Right cardiac atrium (tissue), 5 donors: ENCODE results near the gene DBI. TPM values are rescaled to one million over a fixed set of nuclear protein-coding genes. Genes with fewer than 3 reads are reported as not detected.

Experiments used
- ATAC-seq, 2 donors: fragments of 200-7000 bp; cut with Tn5 transposase; one replicate each; pipeline versions ENCODE4 v1.8.0 to v1.9.1; 2020; ENCODE audit warnings: moderate library complexity in 2 of 2, mild to moderate bottlenecking in 1 of 2
- DNase-seq, 3 donors: peaks; one replicate each; pipeline ENCODE4 v3.0.0-alpha.2; 2020
- H3K27ac ChIP-seq: one replicate; pipeline ENCODE4 v1.5.1; 2013; ENCODE audit warnings: mild to moderate bottlenecking, low read length, control low read depth, moderate library complexity
- H3K27me3 ChIP-seq: one replicate; pipeline ENCODE4 v1.6.1; 2013; ENCODE audit not compliant: control insufficient read depth, insufficient read depth
- H3K4me1 ChIP-seq: one replicate; pipeline ENCODE4 v1.6.1; 2013; ENCODE audit warnings: low read length; ENCODE audit not compliant: control insufficient read depth, insufficient read depth
- H3K4me3 ChIP-seq: one replicate; pipeline ENCODE4 v1.5.1; 2013; ENCODE audit warnings: low read length, control low read depth
- H3K9me3 ChIP-seq: one replicate; pipeline ENCODE4 v1.6.1; 2013; ENCODE audit warnings: low read length; ENCODE audit not compliant: control insufficient read depth
- WGBS: extraction: QIAGEN DNeasy Blood & Tissue Kit; methylation state at CpG from one replicate; pipeline ENCODE4 v1.1.7; 2013; 5-methylcytosine and 5-hydroxymethylcytosine counted together
- intact Hi-C, 4 donors: fragments of 100-400 bp; cut with DNase I; formaldehyde crosslinking; loops; one replicate each; pipeline versions ENCODE4 v1.11.0 to v1.14.0; 2022 to 2023
- polyA plus RNA-seq: library from polyadenylated mRNA; stranded (reverse); fragments of 200-250 nt; gene quantifications from one replicate; pipeline ENCODE4 v1.2.3, GENCODE V29; 2013
- total RNA-seq, 4 donors: library from RNA; stranded (reverse); fragmentation: NEBNext Ultra II Directional; extraction: Animal tissue kit (Norgen Biotek cat#: 25700); gene quantifications; one replicate each; pipeline ENCODE4 v1.2.1, GENCODE V29; 2021
- donor health status: healthy with polysubstance abuse.
- donor health status: DM: no; HTN: yes; CAD: no.
- donor health status: DM: no; HTN: no; CAD: no.
- donor health status: DM: no; HTN: yes; CAD: no; lungs with severe emphysema.
- donor health status: DM: yes; HTN: yes; CAD: no.

DBI gene
- total and polyA plus RNA-seq, 5 donors = 178 to 671 (median 216) TPM

GRCh38 chr2:119417908-119418307 is 51.1 kb downstream of the DBI start:
- ATAC-seq = no peak
- Histone ChIP-seq H3K27ac (no peak overlapping the region), H3K4me3 (no peak overlapping the region), H3K27me3 (no peaks in the 10 kb centered on the region), H3K9me3 (no peaks in the 10 kb centered on the region), H3K4me1 (peaks cover 4% of the 10 kb centered on the region)
- intact Hi-C loops = no loop called here
- WGBS = 91% methylated on average over 6 of the region's 6 CpGs
- DNase-seq = no peak

- peaks cover 4% of the 10 kb centered on the region for H3K4me1 ChIP-seq
- ATAC-seq (no peak), DNase-seq (no peak)
- no peak overlapping the region for H3K4me3 ChIP-seq
- H3K27me3 ChIP-seq = no peaks in the 10 kb centered on the region
- WGBS = 93% methylated on average over 1 of the region's 1 CpG
- no peaks in the 10 kb centered on the region for H3K9me3 ChIP-seq
- H3K27ac ChIP-seq = no peak overlapping the region
- intact Hi-C loops = no loop called here
These were observed 52.3 kb downstream of the DBI start for GRCh38 chr2:119419065-119419464.

- DNase-seq (no peak), ATAC-seq (no peak)
- Histone ChIP-seq H3K27ac (no peak overlapping the region), H3K9me3 (no peaks in the 10 kb centered on the region), H3K27me3 (no peaks in the 10 kb centered on the region), H3K4me1 (peaks cover 4% of the 10 kb centered on the region), H3K4me3 (no peak overlapping the region)
- WGBS = 52% methylated on average over 1 of the region's 1 CpG
- intact Hi-C loops = no loop called here
These were observed 53.2 kb downstream of the DBI start for GRCh38 chr2:119419803-119420508.

- ATAC-seq = no peak
- 98% methylated on average over 1 of the region's 1 CpG for WGBS
These were observed 54.5 kb downstream of the DBI start for GRCh38 chr2:119421304-119421703.

GRCh38 chr2:119421741-119422140 is 55.0 kb downstream of the DBI start:
- DNase-seq (no peak), ATAC-seq (no peak)
- Histone ChIP-seq H3K27ac (no peak overlapping the region), H3K4me3 (no peak overlapping the region), H3K4me1 (peaks cover 14% of the 10 kb centered on the region), H3K27me3 (no peaks in the 10 kb centered on the region), H3K9me3 (no peaks in the 10 kb centered on the region)
- intact Hi-C loops = no loop called here

More at GRCh38 chr2:119421304-119421703, 54.5 kb downstream of the DBI start:
- DNase-seq = no peak
- H3K9me3 ChIP-seq = no peaks in the 10 kb centered on the region
- H3K27me3 ChIP-seq = no peaks in the 10 kb centered on the region
- peaks cover 10% of the 10 kb centered on the region for H3K4me1 ChIP-seq
- H3K27ac ChIP-seq = no peak overlapping the region
- intact Hi-C loops = no loop called here
- H3K4me3 ChIP-seq = no peak overlapping the region

Other genes with a start within 250 kb of the DBI start
- gene C1QL2, start 208.2 kb upstream of the DBI start, total RNA-seq = not detected
- not detected for gene C1QL2, start 208.2 kb upstream of the DBI start, polyA plus RNA-seq
- 10 to 100 TPM in 2 of 4 donors, 1 to 10 TPM in 2; 7.2 to 12.4 (median 10.2) TPM for gene STEAP3, start 143.1 kb upstream of the DBI start, total RNA-seq
- gene STEAP3, start 143.1 kb upstream of the DBI start, polyA plus RNA-seq = 4.8 TPM
- 10 to 100 TPM; 11.4 to 13.3 (median 13.0) TPM for gene C2orf76, start 143 bp upstream of the DBI start, total RNA-seq
- 27.7 TPM for gene C2orf76, start 143 bp upstream of the DBI start, polyA plus RNA-seq
- 1 to 10 TPM; 4.7 to 9.6 (median 7.5) TPM for gene TMEM37, start 64.9 kb downstream of the DBI start, total RNA-seq
- 8.2 TPM for gene TMEM37, start 64.9 kb downstream of the DBI start, polyA plus RNA-seq
- gene SCTR, start 157.5 kb downstream of the DBI start, total RNA-seq = under 1 TPM in 2 of 4 donors, not detected in 2; 0.38 to 0.40 TPM
- 0.50 TPM for gene SCTR, start 157.5 kb downstream of the DBI start, polyA plus RNA-seq
- 1 to 10 TPM; 1.5 to 3.7 (median 2.2) TPM for gene CFAP221, start 177.5 kb downstream of the DBI start, total RNA-seq
- 0.63 TPM for gene CFAP221, start 177.5 kb downstream of the DBI start, polyA plus RNA-seq